ENCODE data around the gene ZNF74.
"Not testable (repeated sequence)": the region's sequence is repeated elsewhere in the genome, so short reads cannot be mapped to it uniquely, and the experiment has no call there.

Gene ZNF74

DNA sequence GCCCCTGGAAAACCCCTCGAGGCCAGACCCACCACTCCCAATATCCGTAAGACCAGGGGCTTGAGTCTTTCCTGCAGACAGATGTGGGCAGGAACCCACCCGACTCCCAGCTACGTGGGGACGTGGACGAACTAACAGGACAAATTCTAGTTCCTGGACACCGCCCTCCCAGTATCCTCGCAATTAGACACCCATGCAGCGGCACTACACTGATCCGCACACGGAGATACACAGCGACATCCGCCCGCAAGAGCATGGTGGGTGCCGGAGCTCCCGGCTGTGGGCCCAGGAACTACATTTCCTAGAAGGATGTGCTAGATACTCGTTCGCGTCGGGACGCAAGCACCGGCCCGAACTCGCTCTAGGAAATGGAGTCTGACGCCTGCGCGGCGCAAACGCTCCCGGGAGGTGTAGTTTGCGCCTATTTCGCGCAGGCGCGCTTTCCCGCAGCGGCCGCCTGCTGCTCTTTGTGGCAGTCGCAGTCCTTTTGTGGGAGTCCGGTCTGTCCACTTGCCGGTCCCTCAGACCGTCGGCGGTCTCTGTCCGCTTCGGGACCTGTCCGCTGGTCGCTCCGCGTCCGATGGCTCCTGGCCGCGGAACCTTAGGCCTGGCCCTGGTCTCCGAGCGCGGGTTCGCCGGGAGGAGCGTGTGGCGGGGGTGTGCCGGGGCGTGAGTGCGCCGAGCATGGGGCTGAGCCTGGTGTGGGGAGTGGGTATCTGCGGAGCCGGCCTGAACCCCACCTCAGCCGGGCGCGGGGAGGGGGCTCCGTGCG lies at the start of gene ZNF74:
TSS of gene ZNF74 (plus strand) at position 447 of the 772 bp plus-strand sequence. CDS start 478 bp downstream, outside the sequence.
- peak; percentile 92 for DNase-seq

DNA sequence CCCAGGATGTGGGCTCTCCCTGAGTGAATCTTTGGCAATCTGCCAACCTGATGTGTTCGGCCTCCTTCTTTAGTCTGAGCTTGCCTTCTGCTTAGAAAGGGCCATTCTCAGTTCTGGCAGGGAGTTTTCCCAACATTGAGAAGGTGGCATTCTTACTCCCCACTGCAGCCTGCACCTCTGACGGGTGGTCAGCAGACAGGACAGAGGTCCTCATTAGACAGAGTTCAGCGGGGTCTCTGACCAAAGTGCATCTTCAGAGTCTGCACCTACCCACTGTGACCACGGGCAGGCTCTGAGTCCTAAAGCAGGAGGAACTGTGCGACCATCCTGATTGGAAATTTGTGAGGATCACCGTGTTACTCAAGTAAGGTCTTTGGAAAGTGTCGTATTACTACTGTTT lies 47.4 kb upstream of the ZNF74 start:
- not testable (repeated sequence) for DNase-seq

DNA sequence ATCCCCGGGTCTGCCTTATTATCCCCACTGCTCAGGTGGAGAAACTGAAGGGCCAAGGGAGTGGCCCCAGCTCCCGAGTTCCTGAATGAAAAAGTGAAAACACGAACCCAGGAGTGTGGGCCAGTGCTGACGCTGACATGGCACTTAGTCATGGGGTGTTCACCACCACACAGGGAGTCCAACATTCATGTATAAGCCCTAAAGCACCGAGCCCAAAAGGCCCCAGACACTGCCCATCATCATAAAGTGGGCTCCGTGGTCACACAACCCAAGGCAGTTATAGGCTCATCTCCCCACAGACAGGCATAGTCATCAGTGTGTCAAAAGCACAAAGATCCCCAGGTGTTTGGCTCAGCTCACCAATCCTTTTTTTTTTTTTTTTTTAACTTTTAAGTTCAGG lies 41.4 kb upstream of the ZNF74 start:
- DNase-seq: not testable (repeated sequence)

DNA sequence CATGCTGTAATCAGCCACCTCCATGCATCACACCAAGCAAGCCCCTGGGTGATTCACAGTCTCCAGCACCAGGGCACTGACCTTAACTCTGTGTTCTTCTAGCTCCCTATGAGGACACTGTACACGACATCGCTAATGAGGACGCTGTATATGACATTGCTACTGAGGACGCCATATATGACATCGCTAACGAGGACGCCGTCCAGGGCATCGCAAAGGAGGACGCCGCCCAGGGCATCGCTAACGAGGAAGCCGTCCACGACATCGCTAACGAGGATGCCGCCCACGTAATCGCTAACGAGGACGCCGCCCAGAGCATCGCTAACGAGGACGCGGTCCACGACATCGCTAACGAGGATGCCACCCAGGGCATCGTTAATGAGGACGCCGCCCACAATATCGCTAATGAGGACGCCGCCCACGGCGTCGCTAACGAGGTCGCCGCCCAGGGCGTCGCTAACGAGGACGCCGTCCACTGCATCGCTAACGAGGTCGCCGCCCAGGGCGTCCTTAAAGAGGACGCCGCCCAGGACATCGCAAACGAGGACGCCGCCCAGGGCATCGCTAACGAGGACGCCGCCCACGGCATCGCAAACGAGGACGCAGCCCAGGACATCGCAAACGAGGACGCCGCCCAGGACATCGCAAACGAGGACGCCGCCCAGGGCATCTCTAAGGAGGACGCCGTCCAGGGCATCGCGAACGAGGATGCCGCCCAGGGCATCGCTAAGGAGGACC lies 39.5 kb upstream of the ZNF74 start:
- DNase-seq: no peak

DNA sequence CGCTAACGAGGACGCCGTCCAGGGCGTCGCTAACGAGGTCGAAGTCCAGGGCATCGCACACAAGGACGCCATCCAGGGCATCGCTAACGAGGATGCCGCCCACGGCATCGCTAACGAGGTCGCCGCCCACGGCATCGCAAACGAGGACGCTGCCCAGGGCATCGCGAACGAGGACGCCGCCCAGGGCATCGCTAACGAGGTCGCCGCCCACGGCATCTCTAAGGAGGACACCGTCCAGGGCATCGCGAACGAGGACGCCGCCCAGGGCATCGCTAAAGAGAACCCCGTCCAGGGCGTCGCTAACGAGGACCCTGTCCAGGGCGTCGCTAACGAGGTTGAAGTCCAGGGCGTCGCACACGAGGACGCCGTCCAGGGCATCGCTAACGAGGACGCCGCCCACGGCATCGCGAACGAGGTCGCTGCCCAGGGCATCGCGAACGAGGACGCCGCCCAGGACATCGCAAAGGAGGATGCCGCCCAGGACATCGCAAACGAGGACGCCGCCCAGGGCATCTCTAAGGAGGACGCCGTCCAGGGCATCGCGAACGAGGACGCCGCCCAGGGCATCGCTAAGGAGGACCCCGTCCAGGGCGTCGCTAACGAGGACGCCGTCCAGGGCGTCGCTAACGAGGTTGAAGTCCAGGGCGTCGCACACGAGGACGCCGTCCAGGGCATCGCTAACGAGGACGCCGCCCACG lies 37.9 kb upstream of the ZNF74 start:
- not testable (repeated sequence) for DNase-seq

DNA sequence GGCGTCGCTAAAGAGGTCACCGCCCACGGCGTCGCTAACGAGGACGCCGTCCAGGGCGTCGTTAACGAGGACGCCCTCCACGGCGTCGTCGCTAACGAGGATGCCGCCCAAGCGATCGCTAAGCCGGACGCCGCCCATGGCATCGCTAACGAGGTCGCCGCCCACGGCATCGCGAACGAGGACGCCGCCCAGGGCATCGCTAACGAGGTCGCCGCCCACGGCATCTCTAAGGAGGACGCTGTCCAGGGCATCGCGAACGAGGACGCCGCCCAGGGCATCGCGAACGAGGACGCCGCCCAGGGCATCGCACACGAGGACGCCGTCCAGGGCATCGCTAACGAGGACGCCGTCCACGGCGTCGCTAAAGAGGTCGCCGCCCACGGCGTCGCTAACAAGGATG lies 37.0 kb upstream of the ZNF74 start:
- not testable (repeated sequence) for DNase-seq

DNA sequence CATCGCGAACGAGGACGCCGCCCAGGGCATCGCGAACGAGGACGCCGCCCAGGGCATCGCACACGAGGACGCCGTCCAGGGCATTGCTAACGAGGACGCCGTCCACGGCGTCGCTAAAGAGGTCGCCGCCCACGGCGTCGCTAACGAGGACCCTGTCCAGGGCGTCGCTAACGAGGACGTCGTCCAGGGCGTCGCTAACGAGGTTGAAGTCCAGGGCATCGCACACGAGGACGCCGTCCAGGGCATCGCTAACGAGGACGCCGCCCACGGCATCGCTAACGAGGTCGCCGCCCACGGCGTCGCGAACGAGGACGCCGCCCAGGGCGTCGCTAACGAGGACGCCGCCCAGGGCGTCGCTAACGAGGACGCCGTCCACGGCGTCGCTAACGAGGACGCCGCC lies 36.0 kb upstream of the ZNF74 start:
- DNase-seq: not testable (repeated sequence)

DNA sequence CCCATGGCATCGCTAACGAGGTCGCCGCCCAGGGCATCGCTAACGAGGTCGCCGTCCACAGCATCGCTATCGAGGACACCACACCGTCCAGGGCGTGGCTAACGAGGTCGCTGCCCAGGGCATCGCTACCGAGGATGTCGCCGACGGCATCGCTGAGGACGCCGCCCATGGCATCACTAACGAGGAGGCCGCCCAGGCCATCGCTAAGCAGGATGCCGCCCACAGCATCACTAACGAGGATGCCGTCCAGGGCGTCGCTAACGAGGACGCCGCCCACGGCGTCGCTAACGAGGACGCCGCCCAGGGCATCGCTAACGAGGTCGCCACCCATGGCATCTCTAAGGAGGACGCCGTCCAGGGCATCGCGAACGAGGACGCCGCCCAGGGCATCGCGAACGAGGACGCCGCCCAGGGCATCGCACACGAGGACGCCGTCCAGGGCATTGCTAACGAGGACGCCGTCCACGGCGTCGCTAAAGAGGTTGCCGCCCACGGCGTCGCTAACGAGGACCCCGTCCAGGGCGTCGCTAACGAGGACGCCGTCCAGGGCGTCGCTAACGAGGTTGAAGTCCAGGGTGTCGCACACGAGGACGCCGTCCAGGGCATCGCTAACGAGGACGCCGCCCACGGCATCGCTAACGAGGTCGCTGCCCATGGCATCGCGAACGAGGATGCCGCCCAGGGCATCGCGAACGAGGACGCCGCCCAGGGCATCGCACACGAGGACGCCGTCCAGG lies 35.3 kb upstream of the ZNF74 start:
- DNase-seq: not testable (repeated sequence)

DNA sequence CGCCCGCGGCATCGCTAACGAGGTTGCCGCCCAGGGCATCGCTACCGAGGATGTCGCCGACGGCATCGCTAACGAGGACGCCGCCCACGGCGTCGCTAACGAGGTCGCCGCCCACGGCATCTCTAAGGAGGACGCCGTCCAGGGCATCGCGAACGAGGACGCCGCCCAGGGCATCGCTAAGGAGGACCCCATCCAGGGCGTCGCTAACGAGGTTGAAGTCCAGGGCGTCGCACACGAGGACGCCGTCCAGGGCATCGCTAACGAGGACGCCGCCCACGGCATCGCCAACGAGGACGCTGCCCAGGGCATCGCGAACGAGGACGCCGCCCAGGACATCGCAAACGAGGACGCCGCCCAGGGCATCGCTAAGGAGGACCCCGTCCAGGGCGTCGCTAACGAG lies 33.7 kb upstream of the ZNF74 start:
- DNase-seq: not testable (repeated sequence)

DNA sequence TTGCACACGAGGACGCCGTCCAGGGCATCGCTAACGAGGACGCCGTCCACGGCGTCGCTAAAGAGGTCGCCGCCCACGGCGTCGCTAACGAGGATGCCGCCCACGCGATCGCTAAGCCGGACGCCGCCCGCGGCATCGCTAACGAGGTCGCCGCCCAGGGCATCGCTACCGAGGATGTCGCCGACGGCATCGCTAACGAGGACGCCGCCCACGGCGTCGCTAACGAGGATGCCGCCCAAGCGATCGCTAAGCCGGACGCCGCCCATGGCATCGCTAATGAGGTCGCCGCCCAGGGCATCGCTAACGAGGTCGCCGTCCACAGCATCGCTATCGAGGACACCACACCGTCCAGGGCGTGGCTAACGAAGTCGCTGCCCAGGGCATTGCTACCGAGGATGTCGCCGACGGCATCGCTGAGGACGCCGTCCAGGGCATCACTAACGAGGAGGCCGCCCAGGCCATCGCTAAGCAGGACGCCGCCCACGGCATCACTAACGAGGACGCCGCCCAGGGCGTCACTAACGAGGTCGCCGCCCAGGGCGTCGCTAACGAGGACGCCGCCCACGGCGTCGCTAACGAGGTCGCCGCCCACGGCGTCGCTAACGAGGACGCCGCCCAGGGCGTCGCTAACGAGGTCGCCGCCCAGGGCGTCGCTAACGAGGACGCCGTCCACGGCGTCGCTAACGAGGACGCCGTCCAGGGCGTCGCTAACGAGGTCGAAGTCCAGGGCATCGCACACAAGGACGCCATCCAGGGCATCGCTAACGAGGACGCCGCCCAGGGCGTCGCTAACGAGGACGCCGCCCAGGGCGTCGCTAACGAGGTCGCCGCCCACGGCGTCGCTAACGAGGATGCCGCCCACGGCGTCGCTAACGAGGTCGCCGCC lies 32.8 kb upstream of the ZNF74 start:
- not testable (repeated sequence) for DNase-seq

DNA sequence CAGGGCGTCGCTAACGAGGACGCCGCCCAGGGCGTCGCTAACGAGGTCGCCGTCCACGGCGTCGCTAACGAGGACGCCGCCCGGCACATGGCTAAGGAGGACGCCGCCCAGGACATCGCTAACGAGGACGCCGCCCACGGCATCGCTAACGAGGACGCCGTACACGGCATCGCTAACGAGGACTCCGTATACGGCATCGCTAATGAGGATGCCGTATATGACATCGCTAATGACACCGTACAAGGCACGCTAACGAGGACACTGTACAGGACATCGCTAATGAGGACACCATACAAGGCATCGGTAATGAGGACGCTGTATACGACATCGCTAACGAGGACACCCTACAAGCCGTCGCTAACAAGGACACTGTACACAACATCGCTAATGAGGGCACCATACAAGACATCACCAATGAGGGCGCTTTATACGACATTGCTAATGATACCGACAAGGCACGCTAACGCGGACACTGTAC lies 32.2 kb upstream of the ZNF74 start:
- DNase-seq: not testable (repeated sequence)

DNA sequence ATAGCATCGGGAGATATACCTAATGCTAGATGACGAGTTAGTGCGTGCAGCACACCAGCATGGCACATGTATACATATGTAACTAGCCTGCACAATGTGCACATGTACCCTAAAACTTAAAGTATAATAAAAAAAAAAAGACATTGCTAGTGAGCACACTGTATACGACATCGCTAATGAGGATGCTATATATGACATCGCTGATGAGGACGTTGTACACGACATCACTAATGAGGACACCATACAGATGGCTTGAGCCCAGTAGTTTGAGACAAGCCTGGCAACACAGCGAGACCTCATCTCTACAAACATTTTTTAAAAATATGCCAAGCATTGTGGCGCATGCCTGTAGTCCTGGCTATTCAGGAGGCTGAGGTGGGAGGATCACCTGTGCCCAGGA lies 31.5 kb upstream of the ZNF74 start:
- not testable (repeated sequence) for DNase-seq

DNA sequence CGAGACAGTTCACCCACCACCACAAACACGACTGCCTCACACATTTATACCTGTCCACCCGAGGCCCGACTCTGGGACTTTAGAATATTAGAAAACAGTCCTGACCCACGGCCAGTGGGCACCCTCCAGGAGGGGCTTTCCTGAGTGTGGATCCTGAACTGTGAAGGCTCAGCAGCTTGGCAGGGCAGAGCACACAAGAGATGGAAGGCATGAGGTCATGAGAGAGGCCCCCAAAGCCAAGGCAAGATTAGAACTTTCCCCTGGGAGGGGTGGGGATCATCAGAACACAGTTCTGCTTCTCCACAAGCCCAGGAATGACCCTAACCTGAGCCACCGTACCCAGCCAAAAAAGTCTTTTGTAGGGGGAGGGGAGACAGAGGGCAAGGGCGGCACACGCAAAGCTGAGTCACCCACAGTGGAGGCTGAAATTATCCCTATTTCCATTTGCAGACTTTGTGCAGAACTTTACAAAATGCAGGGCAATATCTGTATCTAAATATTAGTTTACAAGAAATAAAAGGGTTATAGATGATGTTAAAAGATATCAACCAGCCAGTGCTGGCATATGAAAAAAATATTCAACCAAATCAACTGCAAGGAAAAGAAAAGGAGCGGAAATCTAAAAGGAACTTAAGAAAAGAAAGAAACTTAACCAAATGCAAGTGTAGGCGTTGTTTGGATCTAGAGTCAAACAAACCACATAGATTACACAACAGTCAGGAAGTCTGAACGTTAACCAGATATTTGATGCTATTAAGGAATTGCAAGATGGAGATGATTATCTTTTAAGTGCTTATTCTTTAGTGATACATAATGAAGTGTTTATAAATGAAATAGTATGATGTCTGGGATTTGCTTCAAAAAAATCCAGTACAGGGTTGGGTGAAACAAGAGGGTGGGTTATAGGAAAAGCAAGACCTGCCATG lies 29.4 kb upstream of the ZNF74 start:
- peak; percentile 30 for DNase-seq

DNA sequence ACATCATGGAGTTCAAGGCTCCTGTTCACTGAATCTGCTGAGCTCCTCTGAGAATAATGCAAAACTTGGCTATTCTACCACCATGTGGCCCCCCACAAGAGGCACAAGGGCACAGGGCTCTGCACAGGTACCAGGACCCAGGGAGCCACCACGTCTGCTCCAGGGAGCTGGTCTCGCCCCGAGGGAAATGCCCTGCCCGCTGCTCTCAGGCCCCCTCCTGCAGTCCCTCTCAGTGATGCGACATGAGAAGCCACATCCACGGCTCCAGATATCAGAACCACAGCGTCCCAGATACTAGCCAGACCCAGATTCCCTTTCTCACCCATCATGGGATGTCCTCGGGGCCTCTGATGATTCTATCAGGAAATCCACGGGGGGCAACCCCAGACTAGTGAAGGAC lies 27.1 kb upstream of the ZNF74 start:
- not testable (repeated sequence) for DNase-seq

DNA sequence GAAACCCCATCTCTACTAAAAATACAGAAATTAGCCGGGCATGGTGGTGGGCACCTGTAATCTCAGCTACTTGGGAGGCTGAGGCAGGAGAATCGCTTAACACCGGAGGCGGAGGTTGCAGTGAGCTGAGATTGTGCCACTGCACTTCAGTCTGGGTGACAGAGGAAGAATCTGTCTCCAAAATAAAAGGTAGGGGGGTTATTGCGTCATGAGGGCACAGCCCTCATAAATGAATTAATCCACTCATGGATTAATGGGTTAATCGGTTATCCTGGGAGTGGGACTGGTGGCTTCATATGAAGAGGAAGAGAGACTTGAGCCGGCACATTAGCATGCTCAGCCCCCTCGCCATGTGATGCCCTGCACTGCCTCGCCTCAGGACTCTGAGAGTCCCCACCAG lies 25.1 kb upstream of the ZNF74 start:
- DNase-seq: not testable (repeated sequence)

DNA sequence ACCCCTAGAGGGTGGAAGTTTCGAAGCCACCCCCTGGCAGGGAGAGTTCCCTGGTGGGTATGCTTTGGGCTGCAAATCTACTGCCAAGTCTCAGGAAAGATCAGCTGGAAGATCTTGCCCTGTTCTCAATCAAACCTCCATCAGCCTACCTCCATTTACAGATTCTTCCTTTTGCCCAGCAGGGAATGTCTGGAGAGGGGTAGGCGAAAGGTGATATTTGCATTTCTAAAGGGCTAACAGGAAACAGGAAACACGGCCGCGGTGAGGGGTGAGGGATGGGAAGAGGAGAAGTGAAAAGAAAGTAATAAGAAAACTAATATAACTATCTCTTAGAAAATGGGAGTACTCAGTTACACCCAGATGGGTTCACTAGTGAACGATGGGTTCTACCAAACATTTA lies 22.3 kb upstream of the ZNF74 start:
- not testable (repeated sequence) for DNase-seq

DNA sequence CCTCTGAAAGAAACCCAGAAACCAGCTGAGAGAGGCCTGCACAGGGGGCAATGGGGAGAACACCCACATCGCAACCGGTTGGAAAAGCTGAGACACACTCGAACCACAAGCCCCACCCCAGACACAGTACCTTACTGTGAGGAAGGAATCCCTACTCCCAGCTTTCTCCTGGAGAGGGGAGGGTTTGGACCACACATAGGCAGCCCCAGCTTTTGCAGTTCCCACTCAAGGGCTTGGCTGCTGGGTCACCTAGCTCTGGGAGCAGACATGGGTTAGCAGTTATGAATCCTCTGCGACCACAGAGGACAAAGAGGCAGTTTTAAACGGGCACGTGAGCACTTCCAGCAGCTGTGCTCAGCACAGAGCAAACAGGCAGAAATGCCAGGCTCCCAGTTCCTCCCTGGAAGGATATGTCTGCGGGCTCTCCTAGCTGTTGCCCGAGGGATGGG lies 21.5 kb upstream of the ZNF74 start:
- not testable (repeated sequence) for DNase-seq

DNA sequence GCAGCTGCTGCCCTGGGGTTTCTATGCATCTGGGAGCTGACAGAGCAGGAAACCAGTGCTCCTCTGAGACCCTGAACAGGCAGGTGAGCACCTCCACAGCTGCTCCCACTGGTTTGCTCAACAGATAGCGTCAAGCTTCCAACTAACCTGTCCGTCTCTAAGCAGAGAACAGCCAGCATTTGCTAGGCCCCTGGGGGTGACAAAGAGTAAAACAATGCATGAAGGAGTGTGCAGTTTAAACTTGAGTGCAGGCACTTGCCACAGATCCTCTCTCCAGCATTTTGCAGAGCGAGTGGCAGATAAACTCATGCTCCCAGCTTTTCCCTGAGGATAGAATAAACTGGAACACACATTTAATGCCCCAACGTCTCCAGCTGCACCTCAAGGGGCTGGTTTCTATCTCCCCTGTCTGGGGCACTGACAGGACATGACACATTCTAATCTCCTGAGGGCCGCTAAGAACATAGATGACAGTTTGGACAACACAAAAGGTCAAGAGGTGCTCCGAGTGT lies 20.7 kb upstream of the ZNF74 start:
- DNase-seq: not testable (repeated sequence)

DNA sequence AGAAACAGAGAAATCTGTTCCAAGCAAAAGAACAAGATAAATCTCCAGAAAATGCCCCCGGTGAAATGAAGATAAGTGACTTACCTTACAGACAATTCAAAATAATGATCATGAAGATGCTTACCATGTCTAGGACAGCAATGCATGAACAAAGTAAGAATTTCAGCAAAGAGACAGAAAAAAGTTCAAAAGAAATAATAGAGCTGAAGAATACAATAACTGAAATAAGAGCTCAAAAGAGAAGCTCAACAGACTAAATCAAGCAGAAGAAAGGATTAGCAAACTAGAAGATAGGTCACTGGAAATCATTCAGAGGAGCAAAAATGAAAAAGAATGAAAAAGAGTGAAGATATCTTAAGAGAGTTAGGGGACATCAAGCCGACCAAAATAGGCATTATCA lies 19.8 kb upstream of the ZNF74 start:
- DNase-seq: not testable (repeated sequence)

DNA sequence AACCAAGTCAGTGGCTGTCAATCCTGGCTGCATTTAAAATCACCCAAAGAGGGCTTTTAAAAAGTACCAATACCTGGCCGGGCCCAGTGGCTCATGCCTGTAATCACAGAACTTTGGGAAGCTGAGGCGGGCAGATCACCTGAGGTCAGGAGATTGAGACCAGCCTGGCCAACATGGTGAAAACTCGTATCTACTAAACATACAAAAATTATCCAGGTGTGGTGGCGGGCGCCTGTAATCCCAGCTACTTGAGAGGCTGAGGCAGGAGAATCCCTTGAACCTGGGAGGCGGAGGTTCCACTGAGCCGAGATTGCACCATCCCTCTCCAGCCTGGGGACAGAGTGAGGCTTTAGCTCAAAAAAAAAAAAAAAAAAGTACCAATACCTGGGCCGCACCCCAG lies 17.7 kb upstream of the ZNF74 start:
- not testable (repeated sequence) for DNase-seq
